ENCODE results near the gene C1QTNF5.

The C1QTNF5 gene

DNA sequence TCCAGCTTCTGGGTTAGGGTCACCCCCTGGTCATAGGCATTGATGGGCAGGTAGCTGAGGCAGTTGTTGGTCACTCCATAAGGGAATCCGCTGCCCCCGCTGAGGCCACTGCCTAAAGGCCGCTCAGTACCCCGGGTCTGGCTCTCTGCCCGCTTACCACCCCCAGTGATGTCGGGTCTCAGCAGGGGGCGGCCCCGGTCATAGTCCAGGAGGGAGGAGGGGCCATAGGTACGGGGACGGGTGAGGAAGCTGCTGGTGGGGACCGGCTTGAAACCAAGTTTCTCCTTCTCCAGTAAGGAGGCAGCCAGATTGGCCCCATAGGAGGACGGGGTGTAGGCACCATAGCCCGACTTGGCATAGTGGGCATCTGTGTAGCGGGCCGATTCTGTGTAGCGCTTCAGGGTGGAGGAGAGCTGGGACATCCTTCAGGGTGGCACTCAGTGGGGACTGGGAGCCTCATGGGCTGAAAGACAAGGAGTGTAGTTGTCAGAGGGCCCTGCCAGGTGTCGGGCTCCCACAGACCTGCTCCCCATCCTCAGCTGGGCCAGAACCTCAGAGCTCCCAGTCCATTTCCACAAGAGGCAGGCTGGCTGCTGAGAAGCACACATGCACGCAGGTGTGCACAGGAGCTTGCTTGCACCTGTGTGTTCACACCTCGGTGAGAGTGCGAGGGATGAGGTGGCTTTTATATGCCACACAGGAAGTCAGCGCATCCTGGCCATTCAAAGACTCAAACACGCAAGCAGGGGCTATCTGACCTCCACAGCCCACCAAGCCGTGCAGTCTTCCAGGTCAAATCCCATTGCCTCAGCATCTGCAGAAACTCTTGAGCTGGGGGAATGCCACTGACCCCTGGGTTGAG, 32.6 kb upstream of the C1QTNF5 start:
- no peak for DNase-seq

- DNase-seq, result no peak
These were observed 31.8 kb upstream of the C1QTNF5 start for GRCh38 chr11:119372260-119373058.

DNA sequence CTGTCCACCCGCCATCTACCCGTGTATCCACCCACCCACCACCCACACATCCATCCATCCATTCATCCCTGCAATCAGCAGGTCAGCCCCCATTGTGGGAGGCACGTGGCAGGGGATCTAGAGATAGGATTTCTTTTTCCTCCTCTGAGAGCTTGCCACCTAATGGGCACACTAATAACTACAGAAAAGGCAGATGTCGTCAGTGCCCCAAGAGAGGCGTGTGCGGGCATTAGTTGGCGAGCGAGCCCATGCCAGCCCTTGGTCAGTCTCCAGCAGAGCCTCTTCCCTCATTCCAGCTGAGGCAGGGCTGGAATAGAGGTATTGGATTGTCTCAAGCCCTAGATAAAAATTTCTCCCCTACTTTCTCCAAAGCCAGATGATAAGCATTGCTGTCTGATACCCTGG, 31.1 kb upstream of the C1QTNF5 start:
- DNase-seq, result no peak

DNA sequence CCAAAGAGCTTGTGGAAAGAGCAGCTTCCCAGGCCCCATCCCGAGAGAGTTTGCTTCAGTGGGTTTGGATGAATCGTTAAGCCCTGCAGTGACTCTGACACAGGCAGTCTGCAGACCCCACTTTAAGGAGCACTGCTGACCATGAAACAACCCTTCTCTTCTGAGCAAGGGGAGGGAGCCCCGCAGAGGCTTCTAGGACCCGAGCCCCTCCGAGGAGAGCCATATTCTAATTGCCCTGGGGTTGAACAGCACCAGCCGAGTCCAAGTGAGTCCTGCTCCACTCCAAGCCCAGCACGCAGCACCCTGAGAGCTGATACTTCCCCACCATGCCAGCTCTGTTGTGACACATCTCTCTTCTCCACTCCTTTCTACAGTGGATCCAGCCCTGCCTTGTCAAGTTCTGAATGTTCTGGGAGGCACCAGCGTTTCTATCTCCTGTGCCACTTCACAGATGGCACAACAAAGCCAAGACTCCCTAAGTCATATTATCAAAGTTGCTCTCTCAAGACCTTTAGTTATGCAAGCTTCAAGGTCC, 30.5 kb upstream of the C1QTNF5 start:
- DNase-seq, result no peak

- no peak for DNase-seq
These were observed 29.9 kb upstream of the C1QTNF5 start for GRCh38 chr11:119370486-119371046.

GRCh38 chr11:119369132-119369925, 28.6 kb upstream of the C1QTNF5 start:
- no peak for DNase-seq

- DNase-seq, result no peak
These were observed 27.7 kb upstream of the C1QTNF5 start for GRCh38 chr11:119368121-119369034.

GRCh38 chr11:119367661-119368120, 27.0 kb upstream of the C1QTNF5 start:
- no peak for DNase-seq

DNA sequence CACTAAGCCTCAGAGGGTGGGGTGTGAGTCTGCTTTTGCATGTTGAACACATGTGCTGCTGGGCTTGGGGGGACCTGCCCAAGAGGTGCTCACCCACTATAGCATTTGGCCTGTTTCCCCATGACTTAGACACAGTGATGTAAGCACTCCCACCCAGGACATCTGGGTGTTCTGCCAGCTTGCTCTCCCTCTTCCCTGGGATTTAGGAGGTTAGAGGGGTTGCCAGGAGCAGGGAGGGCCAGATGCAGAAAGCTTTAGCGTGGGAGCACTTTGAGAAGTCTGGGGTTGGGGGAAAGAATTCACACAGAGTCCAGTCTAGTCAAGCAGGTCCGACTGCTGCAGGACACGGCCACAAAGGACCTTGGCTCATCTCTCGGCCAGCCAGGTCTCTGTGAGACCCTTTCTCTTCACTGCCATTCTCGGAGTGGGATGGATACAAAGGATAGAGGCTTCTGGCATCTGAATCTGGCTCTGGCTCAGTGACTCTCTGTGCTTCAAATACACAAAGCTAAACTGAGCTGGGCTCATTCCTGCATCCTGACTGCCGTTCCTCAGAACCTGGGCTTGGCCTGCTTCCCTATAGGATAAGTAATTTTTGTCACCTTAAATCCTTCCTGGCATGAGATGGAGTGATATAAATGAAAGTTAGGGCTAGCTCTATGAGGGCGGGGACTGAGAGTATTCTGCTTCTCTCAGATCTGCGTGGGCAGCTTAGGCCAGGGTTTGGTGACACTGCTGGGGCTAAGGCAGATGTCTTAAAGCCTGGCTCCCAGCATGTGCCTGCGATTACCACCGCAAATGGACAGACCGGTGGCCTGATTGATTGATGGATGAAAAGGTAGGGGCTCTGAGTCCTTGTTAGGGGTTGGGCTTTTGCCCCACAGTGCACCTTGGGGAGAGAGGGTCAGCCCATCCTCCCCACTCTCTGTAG, 26.3 kb upstream of the C1QTNF5 start:
- no peak for DNase-seq

GRCh38 chr11:119365071-119365591, 24.4 kb upstream of the C1QTNF5 start:
- DNase-seq, result no peak

- peak; percentile 18 for DNase-seq
These were observed 23.3 kb upstream of the C1QTNF5 start for GRCh38 chr11:119363851-119364590.

DNA sequence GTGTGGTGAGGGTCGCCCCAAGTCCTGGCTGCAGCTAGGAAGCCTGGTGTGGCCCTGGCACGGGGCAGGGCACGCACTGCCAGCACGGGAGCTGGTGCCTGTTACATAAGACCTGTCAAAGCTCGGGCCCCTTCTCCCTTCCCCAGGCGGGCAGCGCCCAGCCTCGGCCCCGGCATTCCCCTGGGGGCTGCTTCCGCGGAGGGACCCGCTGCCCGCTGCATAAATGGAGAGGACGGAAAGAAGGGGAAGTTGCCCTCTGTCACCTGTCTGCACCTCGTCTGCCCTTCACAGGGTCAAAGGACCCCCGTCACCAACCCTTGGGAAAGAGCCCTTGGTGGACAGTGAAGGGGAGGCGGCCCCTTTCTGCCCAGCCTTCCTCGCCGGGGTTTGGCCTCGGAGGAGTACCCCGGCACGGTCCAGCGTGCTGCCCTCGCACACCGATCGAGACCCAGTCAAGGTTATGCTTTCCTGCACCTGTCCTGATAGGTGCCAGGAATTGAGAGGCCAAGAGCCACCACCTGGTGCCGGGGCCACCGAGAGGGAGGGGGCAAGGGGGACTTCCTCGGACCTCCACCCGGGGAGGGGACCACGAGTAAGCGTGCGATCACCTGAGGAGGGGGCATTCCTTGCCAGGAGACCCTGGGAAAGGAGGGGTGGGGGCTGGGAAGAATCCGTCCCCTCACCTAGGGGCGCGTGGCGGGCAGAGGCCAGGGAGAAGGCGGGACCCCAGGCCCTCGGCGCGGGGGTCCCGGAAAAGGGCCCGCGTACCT, 22.6 kb upstream of the C1QTNF5 start:
- no peak for DNase-seq

- DNase-seq, result no peak
These were observed 22.0 kb upstream of the C1QTNF5 start for GRCh38 chr11:119362741-119363080.

- DNase-seq, result no peak
These were observed 21.4 kb upstream of the C1QTNF5 start for GRCh38 chr11:119361941-119362725.

DNA sequence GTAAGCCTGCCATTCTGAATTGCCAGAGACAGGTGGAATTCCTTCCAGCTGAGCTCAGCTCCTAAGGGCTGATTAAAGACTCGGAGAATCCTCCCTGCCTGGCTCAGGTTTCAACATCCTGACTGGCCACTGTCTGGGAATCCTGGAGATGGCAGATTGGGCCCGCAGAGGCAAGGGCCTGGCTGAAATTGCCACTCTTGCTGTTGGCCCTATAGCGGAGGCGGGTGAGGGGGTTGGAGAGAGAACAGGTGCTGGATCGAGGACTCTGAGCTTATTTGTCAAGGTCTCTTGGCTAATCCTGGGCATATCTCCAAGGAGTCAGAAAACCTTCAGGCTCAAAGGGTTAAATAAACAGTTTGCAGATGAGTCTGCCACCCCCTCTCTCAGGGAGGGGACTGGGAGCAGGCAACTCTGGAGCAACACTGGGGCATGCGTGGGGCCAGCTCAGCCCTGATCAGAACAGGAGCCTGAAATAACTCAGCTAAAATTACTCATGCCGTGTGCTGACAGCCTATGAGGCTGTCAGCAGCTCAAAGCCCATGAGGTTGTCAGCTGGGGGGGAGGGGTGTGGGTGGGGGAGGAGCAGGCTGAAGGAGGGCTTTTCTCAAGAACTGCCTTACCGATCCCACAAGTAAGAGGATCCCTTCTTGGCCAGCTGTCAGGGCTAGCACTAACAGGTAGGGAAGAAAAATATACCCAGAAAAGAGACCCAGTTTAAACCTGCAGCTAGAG, 20.5 kb upstream of the C1QTNF5 start:
- peak; percentile 32 for DNase-seq

DNA sequence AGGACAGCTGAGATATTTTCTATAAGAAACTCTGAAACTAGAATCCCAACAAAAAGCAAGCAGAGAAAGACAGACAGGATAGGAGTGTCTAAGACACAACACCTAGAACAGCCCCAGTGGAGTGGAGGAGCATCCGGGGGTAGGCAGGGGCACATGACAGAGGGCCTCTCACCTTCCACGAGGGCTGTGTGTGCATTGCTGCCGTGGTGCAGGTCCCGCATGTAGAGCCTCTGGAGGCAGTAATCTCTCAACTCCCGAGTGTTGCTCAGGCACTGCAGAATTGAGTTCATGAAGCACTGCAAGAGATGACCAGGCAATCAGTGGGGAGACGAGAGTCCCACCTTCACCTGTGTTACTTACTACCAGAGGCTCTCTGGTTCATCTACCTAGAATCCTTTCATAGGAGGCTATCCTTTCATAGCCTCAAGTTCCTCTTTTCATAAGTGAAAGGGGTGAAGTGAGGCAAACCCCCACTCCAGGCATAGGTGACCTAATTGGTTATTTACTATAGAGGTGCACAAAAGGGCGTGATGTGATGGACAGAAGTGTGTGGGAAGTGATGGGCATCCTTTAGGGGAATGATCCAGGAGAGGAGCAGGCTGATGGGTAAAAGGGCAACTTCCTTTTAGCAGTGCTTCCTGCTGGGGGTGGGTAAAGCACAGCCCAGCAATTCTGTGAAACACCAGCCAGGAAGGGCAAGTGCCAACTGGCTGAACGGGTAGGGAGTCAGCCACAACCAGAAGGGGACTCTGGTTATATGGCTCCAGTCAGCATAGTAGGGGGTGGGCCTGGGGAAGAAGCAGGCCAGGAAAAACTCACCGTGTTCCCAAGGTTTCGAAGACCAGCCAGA, 18.9 kb upstream of the C1QTNF5 start:
- DNase-seq, result no peak

Measured in amniotic stem cell (primary cell).